ENCODE data around the gene PTPRR. TPM values are rescaled to one million over a fixed set of nuclear protein-coding genes. Genes with fewer than 3 reads are reported as not detected.

The PTPRR gene
- total and polyA plus RNA-seq, 2 of the 13 experiments (the other 11 are each of a cell fraction or from before 2014, with no cell fraction given): not detected

GRCh38 chr12:70648191-70648590, 272.3 kb downstream of the PTPRR start (continued):
- TF ChIP-seq ATF5 (CRISPR knock-in tag; IDR thresholded peaks at IDR 0.05; ENCODE audit: low read depth): no peak
- no peak for TF ChIP-seq CEBPZ (IDR thresholded peaks at IDR 0.05; ENCODE audit: low read length)
- no peak for TF ChIP-seq HMG20B (CRISPR knock-in tag; conservative IDR thresholded peaks at IDR 0.05)
- no peak for TF ChIP-seq MTERF4 (CRISPR knock-in tag; IDR thresholded peaks at IDR 0.05)
- TF ChIP-seq RCOR2 (CRISPR knock-in tag; IDR thresholded peaks at IDR 0.05): no peak
- no peak for TF ChIP-seq ZNF253 (CRISPR knock-in tag; IDR thresholded peaks at IDR 0.05; ENCODE audit: borderline replicate concordance)
- TF ChIP-seq ZNF275 (CRISPR knock-in tag; IDR thresholded peaks at IDR 0.05; ENCODE audit: borderline replicate concordance): no peak
- TF ChIP-seq ARID4A (CRISPR knock-in tag; IDR thresholded peaks at IDR 0.05; ENCODE audit: borderline replicate concordance): no peak

Data from HepG2 (cell line).